Endometrium (tissue), 2 donors: Measurements from ENCODE around the gene HUWE1.
"Not testable (repeated sequence)": the region's sequence is repeated elsewhere in the genome, so short reads cannot be mapped to it uniquely, and the experiment has no call there.

Experiments
- FAIRE-seq: peaks from 2 replicates; lab custom pipeline; 2012; peaks lifted over from hg19 to GRCh38; lab: Jason Lieb, UNC
- donor health status: control.
- donor health status: control.

Gene HUWE1

DNA sequence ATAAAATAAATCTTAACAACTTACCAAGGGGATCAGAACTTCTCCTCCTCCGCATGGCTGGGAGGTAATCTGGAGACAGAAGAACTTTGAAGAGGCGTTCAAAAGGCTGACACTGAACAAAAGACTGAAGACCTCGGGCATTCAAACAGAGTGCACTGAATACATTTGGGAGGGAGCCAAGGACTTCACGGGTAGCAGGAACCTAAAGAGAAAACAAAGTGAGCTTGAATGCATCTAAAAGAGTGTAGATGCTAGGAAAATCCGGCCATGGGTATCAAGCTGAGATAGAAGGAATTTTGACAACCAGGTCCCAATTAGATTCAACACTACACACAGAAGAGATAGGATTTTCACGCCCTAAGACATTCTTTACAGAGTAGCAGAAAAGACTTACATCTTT, 69.6 kb downstream of the HUWE1 start:
- no peak for FAIRE-seq

DNA sequence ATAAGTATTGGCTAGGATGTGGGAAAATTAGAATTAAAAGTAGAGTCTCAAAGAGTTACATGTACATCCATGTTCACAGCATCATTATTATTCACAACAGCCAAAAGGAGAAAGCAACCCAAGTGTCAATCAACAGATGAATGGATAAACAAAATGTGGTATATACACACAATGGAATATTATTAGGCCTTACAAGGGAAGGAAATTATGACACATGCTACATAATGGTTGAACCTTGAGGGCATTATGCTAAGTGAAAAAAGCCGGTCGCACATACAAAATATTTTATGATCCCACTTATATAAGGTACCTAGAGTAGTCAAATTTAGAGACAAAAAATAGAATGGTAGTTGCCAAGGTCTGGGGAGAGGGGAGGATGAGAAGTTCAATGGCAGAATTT, 80.1 kb downstream of the HUWE1 start:
- FAIRE-seq: no peak

DNA sequence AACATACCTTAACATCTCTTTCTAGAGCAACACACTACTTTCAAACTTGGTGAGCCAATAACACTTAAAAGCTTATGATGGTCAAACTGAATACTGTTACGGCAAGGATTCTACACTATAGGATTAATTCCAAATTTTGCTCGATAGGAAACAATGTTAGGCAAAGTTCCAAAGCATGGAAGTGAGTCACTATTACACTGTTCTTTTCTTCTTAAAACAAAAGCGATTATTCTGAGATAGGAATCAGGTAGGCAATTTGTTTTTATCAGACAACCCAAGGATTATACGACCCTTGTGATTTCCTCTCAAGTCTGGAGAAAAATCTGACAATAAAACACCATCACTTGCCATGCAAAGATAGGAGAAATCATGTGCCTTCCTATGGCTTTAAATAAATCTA, 81.5 kb downstream of the HUWE1 start:
- no peak for FAIRE-seq

DNA sequence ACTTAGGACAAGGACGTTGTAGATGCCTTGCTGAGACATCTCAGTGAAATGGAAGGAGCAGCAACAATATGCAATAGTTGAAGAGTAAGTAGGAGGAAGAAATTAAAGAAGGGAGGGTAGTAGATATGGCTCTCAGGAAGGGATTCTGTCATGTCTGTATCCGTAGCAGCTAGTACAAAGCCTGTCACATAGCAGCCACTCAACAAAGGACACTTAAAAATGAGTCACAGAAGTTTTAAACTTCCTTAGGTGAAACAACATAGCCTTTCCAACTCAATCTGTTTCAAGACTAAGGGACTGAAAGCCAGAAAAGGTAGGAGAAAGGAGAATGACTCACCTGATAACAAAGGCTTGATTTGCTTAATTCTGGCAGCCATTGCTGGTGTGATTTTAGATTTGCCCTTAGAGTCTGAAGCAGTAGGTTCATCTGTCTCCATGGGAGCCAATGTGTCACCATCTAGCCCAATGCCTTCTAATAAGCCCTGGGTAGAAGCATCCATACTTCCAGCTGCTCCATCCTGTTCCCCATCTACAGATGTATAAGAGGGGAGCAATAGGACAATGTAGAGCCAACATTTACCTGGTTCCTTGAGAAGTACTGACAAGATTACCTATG, 86.6 kb downstream of the HUWE1 start:
- no peak for FAIRE-seq

DNA sequence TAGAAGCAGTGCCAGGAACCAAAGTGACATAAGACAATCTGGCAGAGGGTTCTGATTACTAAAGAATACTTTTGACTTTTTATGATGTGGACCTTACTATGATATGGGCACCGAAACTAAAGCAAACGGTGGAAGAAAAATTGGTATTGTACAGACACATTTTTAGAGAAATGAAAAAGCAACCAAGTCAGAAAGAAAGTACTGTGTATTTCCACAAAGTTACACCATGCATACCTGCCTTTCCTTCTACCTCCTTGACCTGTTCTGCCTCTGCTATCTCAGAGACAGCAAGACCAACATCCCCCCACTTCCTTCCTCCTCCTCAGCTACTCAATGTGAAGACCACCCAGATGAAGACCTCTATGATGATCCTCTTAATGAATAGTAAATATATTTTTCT, 88.3 kb downstream of the HUWE1 start:
- FAIRE-seq: no peak

DNA sequence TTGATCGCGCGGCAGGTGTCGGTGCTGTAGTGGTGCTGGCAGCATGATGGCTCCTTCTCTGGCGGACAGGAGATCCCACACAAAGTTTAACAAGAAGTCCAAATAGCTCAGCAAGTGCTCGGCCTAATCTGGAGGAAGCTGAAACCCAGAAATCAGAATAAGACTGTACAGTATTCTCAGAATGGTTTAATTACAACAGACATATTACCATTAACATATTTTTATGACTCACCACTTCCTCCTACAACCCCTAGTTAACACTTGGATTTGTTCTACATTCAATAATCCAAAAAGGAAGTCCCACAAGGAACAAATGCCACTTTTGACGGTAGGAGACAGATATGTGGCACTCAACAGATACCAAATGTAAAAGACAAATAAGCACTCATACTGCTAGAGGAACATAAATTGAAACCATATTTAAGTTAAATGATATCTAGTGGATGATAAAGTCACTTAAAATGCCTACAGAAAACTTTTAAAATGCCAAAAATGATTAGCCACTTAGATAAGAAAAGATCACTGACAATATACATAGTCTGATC, 91.2 kb downstream of the HUWE1 start:
- FAIRE-seq: no peak

DNA sequence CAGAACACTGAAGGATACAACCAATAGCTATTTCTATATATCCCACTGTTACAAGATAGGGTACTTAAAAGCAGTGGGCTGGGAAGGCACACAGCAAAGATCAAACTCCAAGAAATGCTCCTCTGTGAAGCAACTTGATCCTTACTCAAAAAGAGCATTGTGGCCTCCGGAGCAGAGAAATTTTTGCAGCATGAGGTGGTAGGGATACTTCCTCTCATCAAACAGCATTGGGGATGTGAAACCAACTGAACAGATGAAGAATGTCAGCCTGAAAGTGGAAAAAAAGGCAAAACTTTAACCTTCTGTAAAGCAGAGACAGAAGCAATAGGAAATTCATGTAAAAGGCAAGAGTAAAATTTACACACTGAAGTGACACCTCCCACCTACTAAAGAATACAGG, 92.2 kb downstream of the HUWE1 start:
- no peak for FAIRE-seq

DNA sequence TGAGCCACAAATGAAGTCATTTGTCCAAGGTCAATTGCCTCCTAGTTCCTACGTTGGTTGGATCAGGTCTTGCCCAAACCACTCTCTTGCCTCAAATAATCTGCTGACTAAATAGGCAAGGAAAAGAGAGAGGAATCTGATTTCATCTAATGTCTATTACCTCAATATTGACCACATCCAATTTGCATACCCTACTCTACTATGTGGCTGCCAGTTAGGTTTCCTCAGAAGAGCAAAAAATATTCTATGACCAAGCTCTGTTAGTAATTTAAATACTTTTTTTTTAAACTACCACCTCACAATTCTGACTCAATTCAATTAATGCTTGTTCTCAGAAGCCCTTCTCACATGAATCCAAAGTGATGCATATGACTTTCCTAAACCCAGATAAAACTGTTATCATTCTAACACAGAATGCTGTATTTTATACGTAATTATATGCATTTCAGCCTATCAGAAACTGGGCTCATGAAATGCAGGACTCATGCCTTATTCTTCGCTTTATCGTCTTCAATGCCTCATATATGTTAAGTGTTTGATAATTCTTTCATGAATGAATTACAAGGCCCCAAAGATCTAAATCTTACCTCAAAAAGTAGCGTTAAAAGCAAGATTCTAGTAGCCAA, 98.6 kb downstream of the HUWE1 start:
- no peak for FAIRE-seq

DNA sequence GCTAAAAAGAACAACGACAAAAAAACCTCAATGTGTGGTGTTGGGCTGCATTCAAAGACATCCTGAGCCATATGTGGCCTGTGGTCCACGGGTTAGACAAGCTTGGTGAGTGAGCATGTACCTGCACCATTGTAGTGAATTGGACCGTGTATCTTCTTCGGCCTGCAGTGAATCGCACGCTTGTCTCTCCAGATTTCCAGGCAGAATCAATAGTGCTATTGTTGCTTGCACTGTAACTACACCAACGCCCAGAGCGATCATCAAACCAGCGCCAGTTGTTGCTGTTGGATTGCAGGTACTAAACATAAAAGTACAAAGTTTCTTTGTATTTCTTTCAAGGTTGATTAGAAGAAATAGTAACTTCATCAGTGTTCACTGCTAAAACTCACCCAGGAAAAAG, 101.6 kb downstream of the HUWE1 start:
- FAIRE-seq: no peak

DNA sequence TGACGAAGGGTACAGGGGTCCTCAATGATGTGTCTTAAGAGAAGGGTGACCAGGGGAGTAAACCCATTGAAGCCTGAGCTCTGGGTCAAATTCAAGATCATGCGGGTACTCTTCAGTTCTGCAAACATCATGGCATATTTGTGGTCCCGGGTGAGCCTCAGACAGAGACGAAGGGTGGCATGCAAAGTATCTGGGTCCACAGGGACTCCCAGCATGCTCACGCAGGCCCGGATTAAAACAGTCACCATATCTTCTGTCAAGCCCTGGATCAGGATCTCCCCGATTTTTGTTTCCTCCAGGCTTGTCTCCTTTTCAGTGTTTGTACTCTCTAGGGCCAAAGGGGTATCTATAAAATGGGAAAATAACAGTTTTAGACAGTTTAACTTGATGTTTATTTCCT, 102.9 kb downstream of the HUWE1 start:
- FAIRE-seq: no peak

DNA sequence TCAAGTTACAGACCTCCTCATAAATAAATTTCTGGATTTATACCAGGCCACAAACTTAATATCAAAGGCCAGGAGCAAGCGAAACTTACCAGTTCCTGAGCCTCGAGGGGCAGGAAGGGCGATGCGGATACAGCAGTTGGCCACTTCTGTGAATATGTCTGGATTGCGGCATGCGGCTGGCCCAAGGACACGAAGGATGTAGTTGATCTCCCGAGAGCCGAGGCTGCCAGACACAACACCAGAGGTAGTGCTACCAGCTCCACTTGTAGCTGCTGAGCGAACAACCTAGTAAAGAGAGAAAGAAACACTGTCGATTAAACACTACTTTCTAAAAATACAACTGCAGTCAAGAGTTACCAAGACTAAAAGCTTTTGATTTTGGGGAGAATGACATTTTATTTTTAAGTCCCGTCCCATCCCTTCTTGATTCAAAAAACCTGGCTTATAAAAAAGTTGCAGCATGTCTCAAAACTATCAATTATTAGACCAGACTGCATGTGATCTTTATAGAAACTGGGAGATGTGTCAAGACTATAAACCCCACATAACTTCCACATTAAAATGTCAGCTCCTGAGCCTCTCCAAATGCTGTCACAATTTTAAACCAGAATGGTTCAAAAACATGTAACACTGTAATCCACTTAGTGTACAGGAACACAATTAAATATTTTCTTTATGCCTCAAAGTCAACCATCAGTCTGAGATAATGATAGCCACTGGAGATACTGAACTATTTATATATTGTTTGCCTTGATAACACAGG, 105.6 kb downstream of the HUWE1 start:
- FAIRE-seq: peak; percentile 78

DNA sequence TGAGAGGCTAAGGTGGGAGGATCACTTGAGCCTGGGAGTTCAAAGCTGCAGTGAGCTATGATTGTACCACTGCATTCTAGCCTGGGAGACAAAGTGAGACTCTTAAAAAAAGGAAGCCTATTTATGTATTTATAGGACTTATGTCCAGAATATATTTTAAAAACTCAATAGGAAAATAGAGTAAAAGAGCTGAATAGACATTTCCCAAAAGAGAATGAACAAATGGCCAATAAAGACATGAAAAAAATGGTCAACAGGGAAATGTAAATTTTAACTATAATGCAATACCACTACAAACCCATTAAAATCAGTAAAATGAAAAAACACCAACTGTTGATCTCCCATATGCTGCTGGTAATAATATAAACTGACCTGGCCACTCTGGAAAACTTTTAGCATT, 115.0 kb downstream of the HUWE1 start:
- no peak for FAIRE-seq

DNA sequence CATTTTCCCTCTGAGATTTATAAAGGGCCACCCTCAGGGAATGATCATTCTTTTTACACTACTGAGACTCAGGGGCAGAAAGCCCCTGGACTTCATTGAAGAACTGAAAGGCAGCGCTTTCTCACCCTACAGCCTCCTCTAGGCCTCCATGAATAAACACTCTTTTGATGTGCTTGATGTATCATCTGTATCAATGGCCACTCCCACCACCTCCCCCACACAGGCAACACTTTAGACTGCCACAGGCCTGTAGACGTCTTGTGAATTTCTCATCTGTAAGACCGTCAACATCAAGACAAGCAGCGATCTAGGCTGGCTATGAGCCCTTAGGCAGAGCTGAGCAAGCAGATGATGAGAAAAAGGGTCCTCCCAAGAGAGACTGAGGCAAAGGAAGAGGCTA, 123.2 kb downstream of the HUWE1 start:
- no peak for FAIRE-seq

DNA sequence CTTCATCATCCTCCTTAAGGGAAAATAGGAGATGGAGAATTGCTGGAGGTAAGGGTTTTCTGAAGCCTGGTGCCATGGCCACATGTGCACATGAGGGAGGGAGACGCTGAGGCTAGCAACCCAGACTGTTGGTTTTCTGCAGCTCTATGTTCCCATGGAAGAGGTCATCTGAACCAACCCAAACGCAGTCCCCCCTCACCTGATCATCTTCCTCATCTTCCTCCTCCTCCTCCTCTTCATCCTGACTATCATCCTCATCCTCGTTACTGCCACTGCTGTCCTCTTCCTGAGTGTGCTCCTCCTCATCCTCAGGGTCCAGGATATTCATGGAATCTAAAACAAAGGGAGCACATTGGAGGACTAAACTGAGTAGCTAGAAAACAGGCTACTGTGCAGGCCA, 124.6 kb downstream of the HUWE1 start:
- FAIRE-seq: no peak

DNA sequence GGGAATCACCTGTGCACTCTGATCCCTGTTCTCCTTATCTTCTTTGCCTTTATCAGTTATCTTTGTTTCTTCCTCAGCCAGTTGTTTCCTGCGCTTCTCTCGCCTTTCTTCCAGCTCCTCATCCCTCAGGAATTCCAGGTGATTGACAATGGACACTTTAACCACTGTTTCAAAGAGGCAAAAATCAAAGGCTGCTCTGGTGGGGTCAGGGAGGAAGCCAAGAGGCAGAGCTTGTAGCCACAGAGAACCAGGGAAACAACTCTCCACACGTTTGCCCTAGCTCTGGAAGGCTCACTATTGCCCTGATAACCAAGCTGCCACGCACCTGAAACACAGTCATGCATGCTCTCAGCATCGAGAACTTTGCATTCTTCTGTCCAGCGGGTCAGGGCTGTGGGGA, 127.9 kb downstream of the HUWE1 start:
- FAIRE-seq: no peak

DNA sequence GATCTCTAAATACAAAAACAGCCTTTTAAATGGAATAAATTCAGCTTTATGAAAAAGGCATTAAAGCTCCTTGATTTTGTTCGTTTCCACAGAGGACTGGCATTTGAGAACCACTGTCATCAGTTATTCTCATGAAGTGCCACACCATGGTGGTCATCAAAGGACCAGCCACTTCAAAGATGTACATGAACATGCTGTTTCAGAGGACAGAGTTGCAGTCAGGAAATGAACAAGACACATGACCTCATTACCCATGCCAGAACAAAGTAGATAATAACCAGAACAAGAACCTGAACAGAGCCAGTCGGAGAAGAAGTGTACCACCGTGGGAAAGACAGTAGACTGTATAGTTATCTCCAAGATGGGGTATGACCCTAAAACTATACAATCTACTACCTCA, 129.7 kb downstream of the HUWE1 start:
- FAIRE-seq: no peak

DNA sequence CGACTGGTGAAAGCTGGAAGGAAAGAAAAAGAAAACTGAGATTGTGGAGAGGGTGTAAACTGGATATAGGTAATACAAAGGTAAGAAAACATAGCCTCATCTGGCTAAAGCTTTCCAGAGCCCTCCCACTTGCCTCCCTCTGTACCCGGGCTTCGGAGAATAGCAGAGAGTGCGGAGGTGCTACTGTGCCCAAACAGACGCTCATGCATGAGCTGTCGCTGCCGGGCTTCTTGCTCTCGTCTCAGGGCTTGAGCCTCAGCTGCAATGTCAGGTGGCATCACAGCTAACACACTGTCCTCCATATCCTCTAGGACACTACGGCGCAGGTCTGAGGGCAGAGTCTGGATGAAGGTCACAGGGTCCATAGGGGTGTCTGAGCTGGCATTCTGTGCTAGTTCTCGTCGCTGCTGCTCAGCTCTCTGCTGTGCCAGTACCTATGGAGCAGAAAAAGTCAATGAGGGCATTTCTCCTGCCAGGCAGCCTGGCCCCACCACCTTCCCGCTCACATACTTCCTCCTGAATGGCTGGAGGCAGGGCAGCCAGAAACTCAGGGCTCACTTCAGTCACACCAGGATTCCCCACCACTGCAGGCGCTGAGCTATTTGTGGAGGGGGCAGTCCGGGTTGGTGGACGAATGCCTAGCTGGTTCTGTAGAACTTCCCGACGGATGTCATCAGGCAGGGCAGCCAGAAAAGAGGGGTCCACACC, 135.6 kb downstream of the HUWE1 start:
- FAIRE-seq: no peak

DNA sequence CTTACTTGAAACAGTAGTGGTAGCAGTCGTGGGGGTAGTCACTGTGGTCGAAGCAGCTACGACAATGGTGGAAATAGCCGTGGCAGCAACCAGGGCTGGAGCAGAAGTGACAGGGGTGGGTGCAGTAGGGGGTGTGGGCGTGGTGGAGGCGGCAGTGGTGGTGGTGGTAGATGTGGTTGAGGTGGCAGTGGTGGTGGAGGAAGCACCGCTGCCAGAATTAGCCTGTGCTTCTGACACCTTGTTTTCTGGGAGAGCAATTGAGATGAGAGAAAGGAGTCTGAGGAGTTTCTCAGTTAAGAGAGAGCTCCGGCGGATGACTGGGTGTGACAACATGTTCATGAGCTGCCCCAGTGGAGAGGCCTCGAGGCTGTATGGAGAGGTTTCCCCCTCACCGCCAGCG, 138.9 kb downstream of the HUWE1 start:
- FAIRE-seq: no peak

DNA sequence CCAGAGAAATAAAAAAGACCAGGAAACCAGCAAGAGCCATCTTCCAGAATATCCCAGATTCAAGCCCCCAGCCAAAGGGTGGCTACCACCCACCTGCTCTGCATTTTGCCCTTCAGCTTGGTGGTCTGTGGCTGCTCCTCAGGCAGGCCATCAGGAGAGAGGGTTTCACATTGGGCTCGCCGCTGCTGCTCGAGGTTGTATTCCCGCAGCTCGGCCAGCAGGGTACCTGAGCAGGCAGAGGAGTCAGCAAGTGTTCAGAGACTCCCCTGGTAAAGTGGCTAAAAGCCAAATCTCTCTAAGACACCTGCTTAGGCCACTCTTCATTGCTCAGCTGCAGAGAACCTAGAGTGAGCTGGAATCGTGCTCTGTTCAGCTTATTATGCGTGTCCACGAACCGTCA, 141.6 kb downstream of the HUWE1 start:
- no peak for FAIRE-seq

DNA sequence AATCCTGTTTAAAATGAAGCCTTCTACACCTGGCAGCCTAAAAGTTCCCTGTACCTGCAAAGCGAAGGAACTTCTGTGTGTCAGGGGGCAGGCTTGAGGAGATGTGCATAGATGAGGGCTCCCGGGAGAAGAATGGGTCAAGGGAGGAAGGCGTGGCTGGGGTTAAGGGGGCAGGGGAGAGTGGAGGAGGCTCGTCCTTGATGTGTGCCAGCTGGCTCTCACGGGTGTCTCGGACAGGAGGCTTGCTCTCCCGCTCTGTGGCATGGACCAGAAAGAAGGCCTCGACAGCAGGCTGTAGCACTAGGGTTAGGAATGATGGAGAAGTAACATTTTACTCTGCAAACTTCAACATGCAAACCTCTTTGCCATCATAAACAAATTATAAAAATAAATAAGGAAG, 147.7 kb downstream of the HUWE1 start:
- FAIRE-seq: no peak

DNA sequence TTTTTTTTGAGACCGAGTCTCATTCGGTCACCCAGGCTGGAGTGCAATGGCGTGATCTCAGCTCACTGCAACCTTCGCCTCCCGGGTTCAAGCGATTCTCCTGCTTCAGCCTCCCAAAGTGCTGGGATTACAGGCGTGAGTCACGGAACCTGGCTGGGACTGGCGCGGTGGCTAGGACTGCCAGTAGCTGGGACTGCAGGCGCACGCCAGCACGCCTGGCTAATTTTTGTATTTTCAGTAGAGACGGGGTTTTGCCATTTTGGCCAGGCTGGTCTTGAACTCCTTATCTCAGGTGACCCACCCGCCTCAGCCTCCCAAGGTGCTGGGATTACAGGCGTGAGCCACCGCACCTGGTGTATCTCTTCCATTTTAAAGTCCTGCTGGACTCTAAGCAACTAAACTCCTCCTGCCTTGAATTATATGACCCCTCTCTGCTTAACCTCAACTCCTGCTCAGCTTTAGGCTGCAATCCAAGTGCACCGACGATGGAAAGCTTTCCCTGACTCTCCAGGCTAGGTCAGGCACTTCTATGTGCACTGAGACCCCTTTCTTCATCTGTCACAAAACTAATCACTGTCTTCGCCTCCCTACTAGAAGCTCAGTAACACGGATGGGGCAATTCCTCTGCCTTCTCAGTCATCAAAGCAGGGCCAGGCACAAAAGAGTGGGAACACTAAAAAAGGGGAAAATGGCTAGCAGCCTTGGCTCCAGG, 155.1 kb downstream of the HUWE1 start:
- not testable (repeated sequence) for FAIRE-seq

DNA sequence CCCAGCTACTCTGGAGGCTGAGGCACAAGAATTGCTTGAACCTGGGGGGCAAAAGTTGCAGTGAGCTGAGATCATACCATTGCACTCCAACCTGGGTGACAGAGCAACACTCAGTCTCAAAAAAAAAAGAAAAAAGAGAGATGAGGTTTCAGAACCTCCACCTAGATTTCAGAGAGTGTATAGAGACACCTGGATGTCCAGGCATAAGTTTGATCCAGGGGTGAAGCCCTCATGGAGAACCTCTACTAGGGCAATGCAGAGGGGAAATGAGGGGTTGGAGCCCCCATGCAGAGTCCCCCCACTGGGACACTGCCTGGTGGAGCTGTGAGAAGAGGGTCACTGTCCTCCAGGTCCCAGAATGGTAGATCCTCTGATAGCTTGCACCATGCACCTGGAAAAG, 159.5 kb downstream of the HUWE1 start:
- FAIRE-seq: no peak
